ENCODE data around the gene C19orf81.

DNA sequence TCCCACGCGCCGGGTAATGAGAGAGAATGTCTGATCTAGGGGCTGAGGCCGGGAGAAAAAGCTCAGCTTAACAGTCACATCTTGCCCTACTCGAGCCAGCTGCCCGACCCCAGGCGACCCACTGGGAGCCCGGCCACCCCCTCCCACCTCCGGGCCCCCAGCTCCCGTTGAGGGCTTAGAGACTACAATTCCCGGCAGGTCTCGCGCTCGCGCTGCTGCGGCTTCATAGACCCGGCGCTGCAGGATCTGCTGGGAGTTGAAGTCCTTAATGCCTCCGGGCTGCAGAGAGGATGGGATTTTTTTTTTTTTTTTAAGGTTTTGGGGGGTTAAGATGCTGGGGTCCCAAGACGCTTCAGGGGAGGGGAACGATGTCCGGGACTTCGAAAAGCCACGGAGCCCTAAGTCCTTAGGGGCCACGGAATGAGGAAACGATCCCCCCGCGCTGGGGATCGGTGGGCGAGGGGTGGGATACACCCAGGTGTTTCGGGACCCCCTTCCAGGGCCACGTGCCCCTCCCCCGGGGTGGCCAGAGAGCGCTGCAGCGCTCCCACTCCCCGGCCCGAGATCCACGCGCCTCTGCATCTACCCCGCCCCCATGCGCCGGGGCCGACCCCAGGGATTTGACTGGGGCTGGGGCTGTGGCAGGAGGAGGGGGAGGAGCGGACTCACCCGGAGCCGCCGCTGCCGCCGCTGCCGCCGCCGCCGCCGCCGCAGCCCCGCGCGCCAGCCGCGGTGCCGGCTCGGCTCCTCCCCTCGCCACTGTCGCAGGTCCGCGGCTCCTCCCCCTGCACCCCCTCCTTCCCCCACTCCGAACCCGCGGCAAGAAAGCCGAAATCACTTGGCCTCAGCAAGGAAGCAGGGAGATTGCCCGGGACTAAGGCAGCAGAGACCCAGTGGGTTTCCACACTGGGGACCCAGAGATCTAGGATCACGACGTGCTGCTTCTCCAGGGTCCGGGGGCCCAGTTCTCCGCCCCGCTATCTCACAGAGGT lies 9.8 kb upstream of the C19orf81 start, which contains the start of gene SYT3:
- TF ChIP-seq POLR2A (IDR thresholded peaks at IDR 0.05; ENCODE audit: control extremely low read depth in 1 of 2, low read depth in 2 of 2, low read length in 2 of 2): peak in 1 of 2 experiments; percentile 51; a peak in 1 of 3 replicates
- 0 out of 2 replicates have a peak, but pooled peaks have one; percentile 31 for TF ChIP-seq POLR2AphosphoS5 (IDR thresholded peaks at IDR 0.05; ENCODE audit: low read depth, low read length)
- TF ChIP-seq, protein P1, sequence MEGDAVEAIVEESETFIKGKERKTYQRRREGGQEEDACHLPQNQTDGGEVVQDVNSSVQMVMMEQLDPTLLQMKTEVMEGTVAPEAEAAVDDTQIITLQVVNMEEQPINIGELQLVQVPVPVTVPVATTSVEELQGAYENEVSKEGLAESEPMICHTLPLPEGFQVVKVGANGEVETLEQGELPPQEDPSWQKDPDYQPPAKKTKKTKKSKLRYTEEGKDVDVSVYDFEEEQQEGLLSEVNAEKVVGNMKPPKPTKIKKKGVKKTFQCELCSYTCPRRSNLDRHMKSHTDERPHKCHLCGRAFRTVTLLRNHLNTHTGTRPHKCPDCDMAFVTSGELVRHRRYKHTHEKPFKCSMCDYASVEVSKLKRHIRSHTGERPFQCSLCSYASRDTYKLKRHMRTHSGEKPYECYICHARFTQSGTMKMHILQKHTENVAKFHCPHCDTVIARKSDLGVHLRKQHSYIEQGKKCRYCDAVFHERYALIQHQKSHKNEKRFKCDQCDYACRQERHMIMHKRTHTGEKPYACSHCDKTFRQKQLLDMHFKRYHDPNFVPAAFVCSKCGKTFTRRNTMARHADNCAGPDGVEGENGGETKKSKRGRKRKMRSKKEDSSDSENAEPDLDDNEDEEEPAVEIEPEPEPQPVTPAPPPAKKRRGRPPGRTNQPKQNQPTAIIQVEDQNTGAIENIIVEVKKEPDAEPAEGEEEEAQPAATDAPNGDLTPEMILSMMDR (IDR thresholded peaks at IDR 0.05; ENCODE audit: control extremely low read depth in 1 of 3, insufficient read depth in 1 of 3, low read depth in 1 of 3, low read length in 3 of 3): no peak
- TF ChIP-seq EZH2 (IDR thresholded peaks at IDR 0.05; ENCODE audit: low read depth, low read length, severe bottlenecking): no peak
- no peak for TF ChIP-seq MAFK (IDR thresholded peaks at IDR 0.05; ENCODE audit: low read depth, low read length)
- TF ChIP-seq SP1 (IDR thresholded peaks at IDR 0.05; ENCODE audit: low read depth, low read length): no peak
- no peak for TF ChIP-seq SP2 (IDR thresholded peaks at IDR 0.05; ENCODE audit: low read length)
- TF ChIP-seq, protein P2, sequence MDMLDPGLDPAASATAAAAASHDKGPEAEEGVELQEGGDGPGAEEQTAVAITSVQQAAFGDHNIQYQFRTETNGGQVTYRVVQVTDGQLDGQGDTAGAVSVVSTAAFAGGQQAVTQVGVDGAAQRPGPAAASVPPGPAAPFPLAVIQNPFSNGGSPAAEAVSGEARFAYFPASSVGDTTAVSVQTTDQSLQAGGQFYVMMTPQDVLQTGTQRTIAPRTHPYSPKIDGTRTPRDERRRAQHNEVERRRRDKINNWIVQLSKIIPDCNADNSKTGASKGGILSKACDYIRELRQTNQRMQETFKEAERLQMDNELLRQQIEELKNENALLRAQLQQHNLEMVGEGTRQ (IDR thresholded peaks at IDR 0.05; ENCODE audit: low read length): 0 out of 2 replicates have a peak, but pooled peaks have one; percentile 15
- TF ChIP-seq CEBPB (IDR thresholded peaks at IDR 0.05; ENCODE audit: low read depth, low read length): no peak
- no peak for TF ChIP-seq KDM1A (IDR thresholded peaks at IDR 0.05; ENCODE audit: borderline replicate concordance, low read length)
- TF ChIP-seq KDM5A (IDR thresholded peaks at IDR 0.05; ENCODE audit: low read length): no peak
- peak; percentile 63 for TF ChIP-seq TAF1 (IDR thresholded peaks at IDR 0.05; ENCODE audit: low read depth, low read length)
